ENCODE data around the gene MYRF. TPM values are rescaled to one million over a fixed set of nuclear protein-coding genes. Genes with fewer than 3 reads are reported as not detected.

The MYRF gene
- total RNA-seq, 1 donor from 2014 or later: 0.78 TPM

GRCh38 chr11:61754534-61755482 lies 2.4 kb downstream of the MYRF start:
- no peak overlapping the region for H3K27ac Mint-ChIP-seq
- H3K9me3 Mint-ChIP-seq: no peaks in the 10 kb centered on the region
- no peaks in the 10 kb centered on the region for H3K36me3 Mint-ChIP-seq (ENCODE audit: low read depth)
- H3K27me3 Mint-ChIP-seq: peaks cover 27% of the 10 kb centered on the region
- ATAC-seq (ENCODE audit: low read depth) (no peak), DNase-seq (no peak)
- TF ChIP-seq CTCF (IDR thresholded peaks at IDR 0.05): no peak
- POLR2A ChIA-PET: no interaction called here
- no peak overlapping the region for H3K4me3 Mint-ChIP-seq
- intact Hi-C loops (cut with micrococcal nuclease): loop anchor here (5.0 kb wide), 1 partner anchor 37 kb away; the partner anchor contains the start of genes FEN1 and TMEM258
- H3K4me1 Mint-ChIP-seq: peaks cover 21% of the 10 kb centered on the region
- CTCF ChIA-PET: no interaction called here

- POLR2A ChIA-PET: interaction anchor here (0.5 kb wide), 1 partner anchor 573 kb away, joined by 3 read pairs; no protein-coding TSS in a partner anchor
- no peaks in the 10 kb centered on the region for H3K36me3 Mint-ChIP-seq (ENCODE audit: low read depth)
- no peak for TF ChIP-seq CTCF (IDR thresholded peaks at IDR 0.05)
- DNase-seq (no peak), ATAC-seq (ENCODE audit: low read depth) (no peak)
- intact Hi-C loops (cut with micrococcal nuclease): no loop called here
- H3K27ac Mint-ChIP-seq: no peak overlapping the region
- peaks cover 21% of the 10 kb centered on the region for H3K4me1 Mint-ChIP-seq
- no peak overlapping the region for H3K4me3 Mint-ChIP-seq
- H3K9me3 Mint-ChIP-seq: no peaks in the 10 kb centered on the region
- CTCF ChIA-PET: no interaction called here
- peaks cover 23% of the 10 kb centered on the region for H3K27me3 Mint-ChIP-seq
These were observed 3.7 kb downstream of the MYRF start for GRCh38 chr11:61756147-61756451.

- peak; percentile 68 for ATAC-seq (ENCODE audit: low read depth)
- H3K36me3 Mint-ChIP-seq (ENCODE audit: low read depth): no peaks in the 10 kb centered on the region
- H3K27ac Mint-ChIP-seq: no peak overlapping the region
- intact Hi-C loops (cut with micrococcal nuclease): no loop called here
- H3K27me3 Mint-ChIP-seq: peaks cover 20% of the 10 kb centered on the region
- H3K9me3 Mint-ChIP-seq: no peaks in the 10 kb centered on the region
- peaks cover 21% of the 10 kb centered on the region for H3K4me1 Mint-ChIP-seq
- DNase-seq: no peak
- no peak for TF ChIP-seq CTCF (IDR thresholded peaks at IDR 0.05)
- CTCF ChIA-PET: no interaction called here
- H3K4me3 Mint-ChIP-seq: peak overlapping the region; percentile 38
- POLR2A ChIA-PET: interaction anchor here (0.5 to 1.6 kb wide), 2 partner anchors 35 to 572 kb away, joined by 3 to 4 read pairs; partner anchors contain the start of genes FEN1 and TMEM258
These were observed 4.2 kb downstream of the MYRF start for GRCh38 chr11:61756452-61757212.

- no peak for TF ChIP-seq CTCF (IDR thresholded peaks at IDR 0.05)
- Mint-ChIP-seq H3K27me3 (peaks cover 19% of the 10 kb centered on the region), H3K4me3 (no peak overlapping the region), H3K9me3 (no peaks in the 10 kb centered on the region), H3K4me1 (peaks cover 17% of the 10 kb centered on the region), H3K27ac (no peak overlapping the region), H3K36me3 (ENCODE audit: low read depth) (no peaks in the 10 kb centered on the region)
- intact Hi-C loops (cut with micrococcal nuclease): no loop called here
- ATAC-seq (ENCODE audit: low read depth): no peak
- ChIA-PET POLR2A (interaction anchor here (1.6 kb wide), 1 partner anchor 35 kb away, joined by 4 read pairs; the partner anchor contains the start of genes FEN1 and TMEM258), CTCF (no interaction called here)
- no peak for DNase-seq
These were observed 4.9 kb downstream of the MYRF start for GRCh38 chr11:61757213-61757862.
